Activated CD4-positive, alpha-beta T cell treated with anti-CD3 and anti-CD28 coated beads for 36 hours (primary cell): ENCODE measurements around the gene TMUB1. TPM values are rescaled to one million over a fixed set of nuclear protein-coding genes. Genes with fewer than 3 reads are reported as not detected.

Experiments used
- ATAC-seq: fragments of 200-7000 bp; cut with Tn5 transposase; one replicate; pipeline ENCODE4 v1.10.0; 2021; ENCODE audit warnings: mild to moderate bottlenecking, moderate library complexity
- CTCF ChIA-PET: fragments of 350-600 bp; sonication (Branson Sonifier 250); formaldehyde crosslinking; loops from one replicate; lab custom pipeline; 2021; ENCODE audit warnings: antibody characterized with exemption; lab: Charles Lee
- POLR2A ChIA-PET: fragments of 350-600 bp; sonication (Branson Sonifier 250); formaldehyde crosslinking; loops from one replicate; lab custom pipeline; 2021; ENCODE audit warnings: antibody characterized with exemption, inconsistent platforms; lab: Charles Lee
- DNase-seq: peaks from one replicate; pipeline ENCODE4 v3.0.0-alpha.2; 2020
- H3K27ac Mint-ChIP-seq: one replicate; pipeline ENCODE4 v1.8.0; 2021; ENCODE audit warnings: mixed read lengths
- H3K27me3 Mint-ChIP-seq: one replicate; pipeline ENCODE4 v1.8.0; 2021; ENCODE audit warnings: mixed read lengths
- H3K36me3 Mint-ChIP-seq: one replicate; pipeline ENCODE4 v1.8.0; 2021; ENCODE audit warnings: low read depth, mixed read lengths
- H3K4me1 Mint-ChIP-seq: one replicate; pipeline ENCODE4 v1.8.0; 2021; ENCODE audit warnings: mixed read lengths
- H3K4me3 Mint-ChIP-seq: one replicate; pipeline ENCODE4 v1.8.0; 2021; ENCODE audit warnings: mild to moderate bottlenecking, moderate library complexity, mixed read lengths
- H3K9me3 Mint-ChIP-seq: one replicate; pipeline ENCODE4 v1.8.0; 2021; ENCODE audit warnings: low read depth, mixed read lengths
- intact Hi-C, 2 experiments: fragments of 100-400 bp; cut with DNase I in 1 of 2; cut with micrococcal nuclease in 1 of 2; formaldehyde crosslinking; loops; one replicate each; pipeline versions ENCODE4 v1.14.2 to v1.15.1; 2022 to 2024; cut with DNase I, micrococcal nuclease
- total RNA-seq, 2 experiments: library from RNA; stranded (reverse); gene quantifications; one replicate each; pipeline ENCODE4 v1.2.3, GENCODE V29; 2021

TMUB1 gene
- total RNA-seq, 2 experiments from 2014 or later = 54.0 to 67.7 TPM

- Mint-ChIP-seq H3K27ac (no peak overlapping the region), H3K4me1 (peaks cover 48% of the 10 kb centered on the region), H3K4me3 (peak overlapping the region; percentile 94), H3K36me3 (peaks cover 12% of the 10 kb centered on the region), H3K9me3 (no peaks in the 10 kb centered on the region), H3K27me3 (peaks cover 7% of the 10 kb centered on the region)
- no peak for ATAC-seq
- intact Hi-C loops = loop anchor here (1.0 to 10.0 kb wide), 7 partner anchors 55 to 1369 kb away; partner anchors contain the start of genes ABCB8 (in 1 of the 2), ABCF2 (in 1 of the 2), GIMAP4 (in 1 of the 2) and GIMAP7 (in 1 of the 2)
- POLR2A ChIA-PET = no interaction called here
- CTCF ChIA-PET = interaction anchor here (0.6 to 1.9 kb wide), 4 partner anchors 10 to 360 kb away, joined by 3 to 6 read pairs (median 4); no protein-coding TSS in a partner anchor
- DNase-seq = no peak
Observed at GRCh38 chr7:151083824-151084160, 499 bp upstream of the TMUB1 start.

DNA sequence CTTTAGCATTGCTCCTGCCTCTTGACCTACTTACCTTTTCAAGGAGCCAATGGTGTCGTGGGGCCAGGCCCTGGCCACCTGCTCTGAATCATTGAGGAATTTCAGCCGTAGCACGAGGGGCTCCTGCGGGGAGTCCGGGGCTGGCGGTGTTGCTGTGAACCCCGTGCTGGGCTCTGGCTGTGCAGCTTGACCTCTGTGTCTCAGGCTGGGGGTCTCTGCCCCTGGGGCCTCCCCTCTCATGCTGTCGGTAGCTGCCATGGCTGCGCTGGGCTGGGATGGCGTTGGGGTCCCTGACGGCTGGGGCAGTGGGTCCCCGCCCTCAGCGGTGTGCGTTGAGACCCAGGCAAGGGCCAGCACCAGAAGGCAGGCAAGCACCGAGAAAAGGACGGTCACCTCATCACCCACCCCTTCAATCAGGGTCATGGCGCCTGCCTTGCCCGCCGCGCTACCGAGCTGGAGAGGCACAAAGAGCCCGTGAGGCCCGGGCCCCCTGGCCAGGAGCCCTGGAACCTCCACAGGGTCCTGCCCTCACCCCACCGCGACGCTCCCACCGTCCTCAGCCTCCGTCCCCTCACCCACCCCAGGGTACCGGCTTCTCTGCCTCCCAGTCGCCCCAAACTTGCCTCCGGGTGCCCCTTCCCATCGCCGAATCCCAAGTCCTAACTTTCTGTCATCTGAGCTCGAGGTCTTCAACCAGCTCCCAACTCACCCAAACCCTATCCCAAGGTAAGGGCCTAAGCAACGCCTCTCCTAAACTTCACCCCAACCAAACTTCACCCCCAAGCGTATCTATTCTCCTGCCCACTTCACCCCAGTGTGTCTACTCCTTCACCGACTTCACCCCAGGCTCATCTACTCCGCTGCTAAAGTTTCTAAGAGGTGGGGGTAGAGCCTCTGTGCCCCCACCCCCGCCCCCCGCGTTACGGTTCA is 887 bp downstream of the TMUB1 start:
- H3K36me3 Mint-ChIP-seq = peaks cover 17% of the 10 kb centered on the region
- peak overlapping the region; percentile 94 for H3K27ac Mint-ChIP-seq
- CTCF ChIA-PET = interaction anchor here (0.6 to 1.2 kb wide), 3 partner anchors 12 to 567 kb away, joined by 3 read pairs; no protein-coding TSS in a partner anchor
- peaks cover 7% of the 10 kb centered on the region for H3K27me3 Mint-ChIP-seq
- H3K4me3 Mint-ChIP-seq = peak overlapping the region; percentile 94
- POLR2A ChIA-PET = no interaction called here
- H3K4me1 Mint-ChIP-seq = peaks cover 46% of the 10 kb centered on the region
- intact Hi-C loops = loop anchor here (1.0 to 10.0 kb wide), 7 partner anchors 54 to 1368 kb away; partner anchors contain the start of genes ABCB8 (in 1 of the 2), ABCF2 (in 1 of the 2), GIMAP4 (in 1 of the 2) and GIMAP7 (in 1 of the 2)
- no peaks in the 10 kb centered on the region for H3K9me3 Mint-ChIP-seq
- DNase-seq (no peak), ATAC-seq (no peak)

DNA sequence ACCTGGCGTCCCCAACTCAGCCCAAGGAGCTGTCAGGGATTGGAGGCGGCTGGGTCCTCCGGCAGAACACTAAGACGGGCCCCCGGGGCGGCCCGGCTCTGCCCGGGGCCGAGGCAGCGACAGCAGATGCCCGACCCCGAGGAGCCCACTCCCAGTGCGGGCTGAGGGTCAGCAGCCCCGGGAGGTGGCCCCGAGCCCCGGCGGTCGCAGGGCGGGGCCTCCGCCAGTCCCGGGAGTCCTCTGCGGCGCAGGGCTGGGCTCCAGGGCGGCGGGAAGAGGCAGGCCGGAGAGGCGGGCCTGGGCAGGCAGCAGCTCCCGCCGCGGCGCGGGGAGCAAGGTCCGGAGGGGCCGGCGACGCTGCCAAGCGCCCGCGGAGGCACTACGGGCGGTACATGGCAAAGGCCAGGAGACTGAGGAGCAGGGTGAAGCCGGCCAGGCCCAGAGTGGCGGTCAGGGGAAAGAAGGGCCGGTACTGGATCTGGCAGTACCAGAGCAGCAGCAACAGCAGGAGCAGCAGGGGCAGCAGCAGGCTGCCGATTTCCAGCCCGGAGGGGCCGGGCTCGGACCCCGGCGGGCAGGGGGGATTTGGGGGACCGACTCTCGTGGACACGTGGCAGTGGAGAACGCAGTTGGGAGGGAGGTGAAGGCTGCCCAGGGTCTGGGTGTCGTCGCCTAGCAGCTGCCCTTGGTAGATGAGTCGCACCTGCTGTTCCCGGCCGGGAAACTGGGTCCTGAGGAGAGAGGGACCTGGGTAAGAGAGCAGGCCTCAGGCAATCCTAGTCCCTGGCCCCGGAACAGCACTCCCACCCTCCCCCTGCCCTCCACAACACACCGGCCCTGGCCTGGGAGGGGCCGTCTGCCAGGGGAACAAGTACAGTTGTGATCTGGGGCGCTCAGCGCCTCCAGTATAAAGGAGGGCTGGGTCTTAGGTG is 1.9 kb downstream of the TMUB1 start:
- ATAC-seq (no peak), DNase-seq (no peak)
- H3K36me3 Mint-ChIP-seq = peaks cover 17% of the 10 kb centered on the region
- H3K9me3 Mint-ChIP-seq = no peaks in the 10 kb centered on the region
- peaks cover 46% of the 10 kb centered on the region for H3K4me1 Mint-ChIP-seq
- intact Hi-C loops = loop anchor here (2.0 to 10.0 kb wide), 7 partner anchors 146 to 1367 kb away; partner anchors contain the start of genes ABCF2 (in 1 of the 2), CHPF2 (in 1 of the 2), GIMAP4 (in 1 of the 2) and GIMAP7 (in 1 of the 2)
- peak overlapping the region; percentile 51 for H3K27ac Mint-ChIP-seq
- POLR2A ChIA-PET = interaction anchor here (0.6 to 1.0 kb wide), 3 partner anchors 8 to 23 kb away, joined by 3 read pairs; no protein-coding TSS in a partner anchor
- CTCF ChIA-PET = no interaction called here
- H3K27me3 Mint-ChIP-seq = peaks cover 7% of the 10 kb centered on the region
- H3K4me3 Mint-ChIP-seq = peak overlapping the region; percentile 94

DNA sequence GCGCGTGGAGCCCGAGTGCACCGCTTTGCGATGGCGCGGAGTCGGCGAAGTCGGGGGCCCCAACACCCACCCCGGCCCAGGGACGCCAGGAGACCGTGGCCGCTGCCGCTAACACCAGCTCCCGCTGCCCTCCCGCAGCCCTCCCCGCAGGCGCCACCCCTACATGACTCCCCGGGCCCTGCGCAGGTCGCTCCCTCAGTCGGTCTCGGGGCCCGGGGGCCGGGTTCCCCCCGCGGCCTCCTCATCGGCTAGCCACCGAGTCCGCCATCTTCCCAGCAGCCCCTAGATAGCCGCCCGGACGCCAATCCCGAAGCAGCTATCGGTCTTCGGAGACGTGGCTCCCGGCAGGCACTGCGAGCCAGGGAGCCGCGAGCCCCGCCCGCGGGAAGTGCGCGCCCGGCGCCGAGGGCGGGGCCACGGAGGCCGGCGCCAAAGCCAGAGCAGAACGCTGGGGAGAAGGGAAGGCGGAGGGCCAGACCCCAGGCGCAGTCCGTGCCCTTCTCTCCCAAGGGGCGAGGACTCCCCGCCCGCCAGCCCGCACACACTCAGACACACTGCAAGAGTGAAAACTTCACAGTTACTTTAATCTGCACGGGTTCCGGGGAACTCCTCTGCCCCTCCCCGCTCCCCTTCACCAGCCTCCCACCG is 2.6 kb downstream of the TMUB1 start, which contains the start of gene FASTK:
TSS of gene FASTK (minus strand) at position 288 of the 648 bp plus-strand sequence. CDS start at position 245, 43 bp downstream.
- Mint-ChIP-seq H3K4me1 (peaks cover 43% of the 10 kb centered on the region), H3K27me3 (peaks cover 7% of the 10 kb centered on the region), H3K27ac (peak within 1 kb of the TSS; percentile 91), H3K36me3 (peaks cover 18% of the 10 kb centered on the region), H3K9me3 (no peaks in the 10 kb centered on the region), H3K4me3 (peak within 1 kb of the TSS; percentile 94)
- ChIA-PET CTCF (interaction anchor here (0.6 to 0.7 kb wide), 4 partner anchors 22 to 69 kb away, joined by 3 to 4 read pairs (median 3); partner anchors contain the start of gene ATG9B), POLR2A (interaction anchor here (0.5 to 1.0 kb wide), 4 partner anchors 8 to 149 kb away, joined by 3 to 7 read pairs (median 3); no protein-coding TSS in a partner anchor)
- intact Hi-C loops = loop anchor here (1.0 to 10.0 kb wide), 11 partner anchors 22 to 1366 kb away; partner anchors contain the start of genes ABCF2 (in 2 of the 2), ABCB8 (in 1 of the 2), CHPF2 (in 1 of the 2) and GIMAP4 (in 1 of the 2)
- ATAC-seq = peak; percentile 89
- peak; percentile 94 for DNase-seq

DNA sequence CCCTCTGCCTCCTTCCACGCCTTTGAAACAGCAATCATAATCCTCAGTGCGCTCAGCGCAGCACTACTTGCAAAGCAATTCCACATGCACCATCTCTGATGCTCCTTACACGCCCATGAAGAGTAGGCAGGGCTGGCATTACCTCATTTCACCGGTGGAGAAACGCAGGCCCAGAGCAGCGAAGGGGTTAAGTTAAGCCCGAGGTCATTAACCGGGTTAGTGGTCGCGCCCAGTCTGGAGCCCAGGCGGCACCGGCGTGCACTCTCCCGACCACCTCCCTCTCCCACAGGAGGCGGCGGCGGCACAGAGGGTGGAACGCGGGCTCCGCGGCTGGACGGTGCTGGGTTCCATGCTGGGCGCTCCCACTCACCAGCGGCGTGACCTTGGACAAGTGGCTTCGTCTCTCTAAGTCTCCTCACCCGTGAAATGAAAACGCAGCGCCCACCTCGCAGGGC is 3.2 kb downstream of the TMUB1 start:
- peak overlapping the region; percentile 92 for H3K4me3 Mint-ChIP-seq
- no peaks in the 10 kb centered on the region for H3K9me3 Mint-ChIP-seq
- H3K27ac Mint-ChIP-seq = peak overlapping the region; percentile 91
- peaks cover 37% of the 10 kb centered on the region for H3K4me1 Mint-ChIP-seq
- POLR2A ChIA-PET = interaction anchor here (0.5 to 1.0 kb wide), 3 partner anchors 17 to 149 kb away, joined by 3 to 7 read pairs (median 3); no protein-coding TSS in a partner anchor
- CTCF ChIA-PET = interaction anchor here (0.6 to 0.7 kb wide), 4 partner anchors 21 to 69 kb away, joined by 3 to 4 read pairs (median 3); partner anchors contain the start of gene ATG9B
- DNase-seq = peak; percentile 40
- H3K36me3 Mint-ChIP-seq = peaks cover 21% of the 10 kb centered on the region
- intact Hi-C loops = loop anchor here (1.0 to 10.0 kb wide), 11 partner anchors 22 to 1365 kb away; partner anchors contain the start of genes ABCF2 (in 2 of the 2), ABCB8 (in 1 of the 2), CHPF2 (in 1 of the 2) and GIMAP4 (in 1 of the 2)
- ATAC-seq = peak; percentile 4
- H3K27me3 Mint-ChIP-seq = peaks cover 4% of the 10 kb centered on the region

DNA sequence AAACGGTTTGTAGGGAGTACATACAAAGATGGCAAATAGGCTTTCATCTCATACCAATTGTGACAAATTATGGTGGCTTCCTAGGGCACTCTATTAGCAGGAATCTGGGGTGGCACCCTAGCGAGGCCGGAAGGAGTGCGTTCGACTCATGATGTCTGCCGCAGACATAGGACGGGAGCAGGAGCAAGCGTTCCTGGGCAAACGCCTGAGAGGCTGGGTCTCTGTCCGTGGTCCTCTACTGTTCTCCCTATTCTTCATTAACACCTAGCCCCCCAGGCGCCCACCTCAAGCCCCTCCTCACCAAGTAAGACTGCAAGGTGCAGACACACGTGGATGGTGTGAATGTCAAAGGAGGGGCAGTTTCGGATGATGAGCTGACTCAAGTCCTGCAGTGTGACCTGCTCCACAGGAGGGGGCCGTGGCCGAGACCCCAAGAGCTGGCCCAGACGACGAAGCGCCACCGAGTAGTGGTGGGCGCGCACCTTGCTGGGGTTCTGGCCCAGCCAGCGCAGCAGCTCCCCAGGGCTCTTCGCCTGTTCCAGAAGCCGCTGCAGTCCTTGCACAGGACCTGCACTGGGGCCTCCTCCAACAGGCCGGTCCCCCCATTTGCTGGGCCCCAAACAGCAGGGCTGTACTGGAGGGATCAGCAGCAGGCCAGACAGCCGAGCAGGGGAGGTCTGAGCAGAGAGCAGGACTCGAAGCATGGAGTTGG is 3.9 kb downstream of the TMUB1 start:
- CTCF ChIA-PET = no interaction called here
- DNase-seq (no peak), ATAC-seq (no peak)
- Mint-ChIP-seq H3K4me3 (peak overlapping the region; percentile 92), H3K4me1 (peaks cover 33% of the 10 kb centered on the region), H3K9me3 (no peaks in the 10 kb centered on the region), H3K36me3 (peaks cover 21% of the 10 kb centered on the region), H3K27me3 (no peaks in the 10 kb centered on the region), H3K27ac (peak overlapping the region; percentile 53)
- intact Hi-C loops = no loop called here
- POLR2A ChIA-PET = no interaction called here

DNA sequence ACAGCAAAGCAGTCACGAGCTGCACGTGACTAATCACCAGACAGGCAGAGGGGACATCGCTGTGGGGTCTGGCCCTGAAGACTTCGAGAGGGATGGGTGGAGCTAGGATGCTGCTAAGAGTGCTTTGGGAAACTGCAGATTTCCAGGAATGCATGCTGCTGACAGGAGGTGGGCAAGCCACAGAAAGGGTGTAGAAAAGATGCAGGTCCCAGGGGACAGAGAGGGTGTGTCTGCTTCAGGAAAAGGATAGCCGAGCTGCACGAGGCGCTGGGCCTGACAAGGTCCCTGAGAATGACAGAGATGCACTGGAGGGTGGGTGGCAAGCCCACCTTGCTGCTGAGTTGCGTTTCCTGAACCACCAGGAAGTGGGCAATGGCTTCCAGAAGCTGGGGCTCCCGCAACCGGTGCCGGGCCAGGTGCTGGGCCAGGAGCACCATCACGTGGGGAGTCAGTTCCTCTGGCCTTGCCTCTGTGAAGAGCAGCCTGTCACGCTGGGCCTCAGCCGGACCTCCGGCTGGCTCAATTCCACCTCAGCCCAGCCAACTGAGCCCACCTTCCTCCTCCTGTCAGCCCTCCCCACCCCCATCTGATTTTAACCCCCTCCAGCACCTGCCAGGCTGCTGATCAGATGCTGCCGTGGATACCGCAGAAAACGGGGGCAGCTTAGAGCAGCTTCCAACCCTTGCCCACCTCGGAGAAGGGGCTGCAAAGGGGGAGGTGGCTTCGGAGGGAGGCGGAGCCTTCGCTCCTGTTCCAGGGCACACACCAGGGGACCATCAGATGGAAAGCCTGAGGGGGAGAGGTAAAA is 4.9 kb downstream of the TMUB1 start:
- Mint-ChIP-seq H3K9me3 (no peaks in the 10 kb centered on the region), H3K4me3 (peak overlapping the region; percentile 92), H3K4me1 (peaks cover 33% of the 10 kb centered on the region), H3K27ac (peak overlapping the region; percentile 53), H3K36me3 (peaks cover 22% of the 10 kb centered on the region), H3K27me3 (no peaks in the 10 kb centered on the region)
- ChIA-PET POLR2A (no interaction called here), CTCF (interaction anchor here (0.6 kb wide), 1 partner anchor 270 kb away, joined by 3 read pairs; no protein-coding TSS in a partner anchor)
- intact Hi-C loops = no loop called here
- DNase-seq (no peak), ATAC-seq (no peak)

DNA sequence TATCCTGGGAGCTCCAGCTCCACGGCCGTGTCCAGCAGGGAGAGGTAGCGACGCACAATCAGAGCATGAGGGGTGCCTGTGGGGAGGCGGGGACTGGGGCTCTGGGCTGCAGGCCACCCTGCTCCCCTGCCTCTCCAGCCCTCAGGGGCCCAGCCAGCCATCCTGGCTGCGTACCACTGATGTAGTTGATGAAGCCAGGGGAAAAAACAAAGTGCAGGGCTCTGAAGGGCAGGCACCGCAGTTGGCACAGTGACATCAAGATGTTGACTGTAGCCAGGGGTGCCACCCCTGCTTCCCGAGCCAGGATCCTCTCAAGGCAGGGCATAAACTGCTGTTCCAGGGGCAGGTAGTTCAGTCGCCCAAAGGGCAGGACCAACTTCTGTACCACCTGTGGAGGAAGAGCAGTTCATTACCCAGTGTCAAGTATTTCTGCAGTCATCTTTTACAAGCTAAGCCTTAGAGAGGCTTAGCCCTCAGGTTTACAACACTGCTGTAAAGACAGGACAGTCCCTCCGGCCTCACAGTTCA is 5.5 kb downstream of the TMUB1 start:
- CTCF ChIA-PET = no interaction called here
- Mint-ChIP-seq H3K36me3 (peaks cover 21% of the 10 kb centered on the region), H3K4me3 (peak overlapping the region; percentile 26), H3K27me3 (no peaks in the 10 kb centered on the region), H3K4me1 (peaks cover 31% of the 10 kb centered on the region), H3K9me3 (no peaks in the 10 kb centered on the region), H3K27ac (peak overlapping the region; percentile 21)
- no peak for ATAC-seq
- no peak for DNase-seq
- POLR2A ChIA-PET = no interaction called here
- intact Hi-C loops = no loop called here
